Fibroblast of peridontal ligament (primary cell): ENCODE measurements around the gene CFAP58.

Experiments used
- DNase-seq: peaks from one replicate; pipeline ENCODE4 v3.0.0-alpha.2; 2010; ENCODE audit errors: extremely low read depth

Gene CFAP58

GRCh38 chr10:104368381-104368780, 14.7 kb downstream of the CFAP58 start:
- DNase-seq: no peak

GRCh38 chr10:104371753-104372152, 18.1 kb downstream of the CFAP58 start:
- no peak for DNase-seq

DNA sequence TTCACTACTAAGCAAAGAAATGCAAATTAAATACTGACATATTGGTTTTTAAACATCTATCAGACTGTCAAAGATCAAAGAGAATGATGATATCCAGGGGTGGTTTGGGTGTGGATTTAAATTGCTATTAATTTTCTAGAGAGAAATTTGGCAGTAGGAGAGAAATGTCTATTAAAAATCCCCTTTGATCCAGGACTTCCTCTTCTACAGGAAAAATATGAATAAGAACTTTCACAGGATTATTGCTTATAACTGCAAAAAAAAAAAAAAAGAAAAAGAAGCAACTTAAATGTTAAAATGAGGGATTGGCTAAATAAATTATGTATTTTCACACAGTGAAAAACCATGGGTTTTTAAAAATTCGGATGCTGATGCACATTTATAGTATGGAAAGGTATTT, 21.0 kb downstream of the CFAP58 start:
- DNase-seq: no peak

- no peak for DNase-seq
These were observed 23.2 kb downstream of the CFAP58 start for GRCh38 chr10:104376784-104377300.

DNA sequence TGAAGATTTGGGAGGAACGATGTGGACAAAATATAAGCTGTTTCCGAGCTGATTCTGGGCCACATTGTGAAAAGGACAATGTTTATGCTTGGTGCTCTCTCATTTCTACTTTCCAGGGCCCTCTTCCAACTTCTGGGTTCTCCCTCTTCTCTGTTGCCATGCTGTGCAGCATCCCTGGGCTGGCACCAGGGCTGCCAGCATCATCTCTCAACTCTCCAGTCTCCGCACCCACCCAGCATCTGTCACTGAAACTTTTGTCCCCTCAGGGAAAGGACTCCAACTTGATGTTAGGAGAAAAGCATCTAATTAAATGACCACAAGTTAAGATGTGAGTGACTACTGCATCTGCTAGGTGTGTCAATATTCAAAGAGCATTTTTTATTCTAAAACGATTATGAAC, 26.7 kb downstream of the CFAP58 start:
- DNase-seq: no peak

DNA sequence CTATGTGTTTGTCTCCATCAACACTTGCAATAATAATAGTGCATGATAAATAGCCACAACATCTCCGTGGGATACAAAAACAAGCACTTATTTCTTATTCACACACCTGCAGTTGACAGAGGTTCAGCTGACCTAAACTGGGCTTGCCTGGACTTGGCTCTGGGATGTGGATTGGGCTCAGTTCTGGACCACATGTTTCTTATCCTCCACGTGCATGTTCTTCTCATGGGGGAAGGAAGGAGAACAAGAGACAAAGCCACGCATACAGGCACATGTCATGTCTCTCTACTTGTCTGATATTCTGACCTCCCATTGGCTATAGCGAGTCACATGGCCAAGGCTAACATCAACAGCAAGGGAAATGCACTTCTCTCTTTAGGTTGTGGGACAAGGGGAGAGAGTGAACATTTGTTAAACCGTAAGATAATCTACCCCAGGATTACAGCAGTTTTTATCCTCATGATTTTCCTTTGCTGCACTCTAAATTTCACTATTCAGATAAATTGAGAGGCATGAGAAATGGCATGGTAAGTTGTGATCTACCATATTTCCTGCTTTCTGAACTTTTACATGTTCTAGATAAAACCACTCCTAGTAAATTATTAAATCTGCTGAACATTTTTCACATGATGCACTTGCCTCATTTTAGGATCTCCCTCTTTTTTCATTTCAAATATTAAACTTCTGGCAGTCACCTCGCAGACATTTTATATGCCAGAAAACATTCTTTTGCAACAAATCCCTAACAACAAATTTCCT, 33.7 kb downstream of the CFAP58 start:
- no peak for DNase-seq

DNA sequence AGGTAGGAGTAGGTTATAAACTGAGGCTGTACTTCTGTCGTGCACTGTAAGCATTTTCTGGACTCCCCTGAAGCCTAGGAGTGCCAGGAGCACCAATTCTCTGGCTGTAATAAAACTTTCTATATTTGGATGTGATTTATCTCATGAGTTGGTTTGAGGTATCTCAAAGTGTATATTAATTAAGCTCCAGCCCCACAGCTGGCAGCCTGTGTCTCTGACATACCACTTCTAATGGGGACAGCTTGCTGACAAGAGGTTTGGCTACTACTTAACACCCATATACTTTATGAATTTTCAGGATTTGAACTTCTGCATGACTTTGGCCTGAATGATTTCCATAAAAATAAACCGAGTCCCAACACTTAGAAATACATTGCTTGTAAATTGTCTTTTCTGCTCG, 35.2 kb downstream of the CFAP58 start:
- no peak for DNase-seq

DNA sequence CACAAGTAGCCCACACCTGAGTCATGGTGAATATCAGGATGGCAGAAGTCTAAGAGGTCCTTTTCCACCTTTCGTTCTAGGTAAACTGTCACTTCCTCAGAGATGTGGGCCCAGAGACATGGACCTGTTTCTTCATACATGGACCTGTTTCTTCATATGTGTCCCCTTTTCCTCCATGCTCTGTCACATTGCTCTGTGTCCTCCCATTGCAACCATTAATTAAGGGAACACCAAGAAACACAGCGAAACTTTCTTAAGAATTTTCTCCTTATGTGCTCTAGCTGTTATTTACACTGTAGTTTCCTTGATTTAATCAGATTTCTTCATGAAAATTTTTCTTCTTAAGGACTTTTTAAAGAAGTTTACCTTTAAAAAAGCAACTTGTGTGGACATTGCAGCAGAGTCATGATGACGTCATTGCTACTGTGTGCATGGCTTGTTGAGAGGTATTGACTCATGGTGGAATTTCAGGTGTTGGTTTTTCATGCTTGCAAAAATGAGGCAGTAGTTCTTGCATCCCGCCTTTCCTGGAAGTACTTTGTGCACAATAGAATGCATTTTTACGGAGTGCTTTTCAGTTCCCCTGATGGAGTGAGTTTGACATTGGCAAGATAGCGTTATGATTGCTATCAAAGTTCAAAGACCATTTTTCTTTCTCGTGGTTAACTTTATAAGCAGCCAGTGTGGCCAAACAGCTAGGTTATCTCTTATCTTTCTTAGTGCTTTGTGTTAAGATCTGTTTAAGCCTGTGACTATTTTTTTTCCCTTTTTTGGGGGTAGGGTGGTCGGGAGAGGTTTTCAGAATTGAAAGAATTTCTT, 37.7 kb downstream of the CFAP58 start:
- DNase-seq: no peak

DNA sequence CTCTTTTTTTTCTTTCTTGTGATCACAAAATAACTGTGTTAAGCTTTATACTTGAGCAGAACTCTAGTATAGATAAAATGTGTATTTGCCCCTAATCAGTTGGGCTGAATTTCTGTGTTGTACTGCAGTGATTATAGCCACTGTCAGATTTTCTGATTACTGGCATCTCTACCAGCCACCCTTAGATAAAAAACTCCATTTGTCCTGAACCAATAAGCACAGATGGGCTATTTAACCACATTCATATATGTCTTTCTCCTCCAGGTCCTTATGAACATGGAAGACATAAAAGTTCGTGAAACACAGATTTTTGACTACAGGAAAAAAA, 38.3 kb downstream of the CFAP58 start:
- DNase-seq: no peak

GRCh38 chr10:104393387-104393786, 39.8 kb downstream of the CFAP58 start:
- DNase-seq: no peak

- no peak for DNase-seq
These were observed 42.9 kb downstream of the CFAP58 start for GRCh38 chr10:104396581-104396980.

- no peak for DNase-seq
These were observed 50.0 kb downstream of the CFAP58 start for GRCh38 chr10:104403636-104404035.

DNA sequence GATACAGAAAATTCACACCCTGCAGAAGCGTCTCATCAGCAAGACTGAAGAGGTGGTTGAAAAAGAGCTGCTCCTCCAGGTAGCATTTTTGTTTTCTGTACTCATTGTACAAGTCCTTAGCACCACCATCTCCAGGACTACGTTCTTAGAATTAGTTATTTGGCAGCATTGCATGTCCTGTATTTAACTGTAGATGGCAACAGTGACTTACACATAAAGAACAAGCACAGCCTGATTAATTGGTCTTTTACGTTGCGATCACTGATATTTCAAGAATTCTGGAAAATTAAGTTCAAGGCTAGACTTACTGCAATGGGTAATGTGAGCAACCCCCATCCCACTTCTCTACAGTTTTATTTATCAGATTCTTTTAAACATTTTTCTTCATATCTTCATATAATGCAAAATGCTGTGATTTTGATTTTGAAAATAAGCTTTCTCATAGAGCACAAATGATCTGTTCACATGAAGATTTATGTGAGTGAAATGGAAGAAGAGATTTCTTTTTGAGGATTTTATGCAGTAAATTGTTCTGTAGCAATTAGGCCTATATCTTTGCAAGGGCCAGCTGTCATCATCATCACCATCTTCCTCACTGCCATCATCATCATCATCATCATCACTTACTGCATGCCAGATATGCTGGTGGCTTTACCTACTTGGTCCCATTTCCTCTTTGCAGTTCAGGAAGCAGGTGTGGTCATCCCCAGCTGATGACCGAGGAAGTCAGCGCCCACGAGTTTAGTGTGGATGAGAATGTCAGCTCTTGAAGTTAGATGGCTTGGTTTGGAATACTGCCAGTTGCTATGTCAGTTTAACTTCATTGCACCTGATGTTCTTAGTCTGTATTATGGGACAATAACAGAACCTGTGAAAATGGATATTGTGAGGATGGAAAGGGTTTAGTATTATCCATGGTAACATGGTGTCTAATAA, 53.4 kb downstream of the CFAP58 start:
- peak; percentile 72 for DNase-seq

DNA sequence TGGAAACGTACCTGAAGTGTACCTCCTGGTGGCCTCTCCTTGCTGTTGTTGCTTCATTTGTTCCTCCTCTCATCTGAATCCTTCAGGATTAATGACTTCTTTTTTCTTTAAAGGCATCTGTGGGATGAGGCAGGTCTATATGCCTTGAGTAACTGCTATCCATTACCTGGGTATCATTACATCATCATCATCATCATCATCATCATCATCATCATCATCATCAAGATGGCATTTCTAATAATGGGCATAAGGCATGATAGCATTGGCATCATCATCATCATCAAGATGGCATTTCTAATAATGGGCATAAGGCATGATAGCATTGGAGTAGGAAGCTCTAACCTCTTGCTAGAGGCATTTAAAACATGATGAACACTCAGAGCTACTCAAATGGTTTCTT, 59.9 kb downstream of the CFAP58 start:
- no peak for DNase-seq

GRCh38 chr10:104415526-104416165, 62.0 kb downstream of the CFAP58 start:
- no peak for DNase-seq

GRCh38 chr10:104416851-104417250, 63.2 kb downstream of the CFAP58 start:
- DNase-seq: no peak

- no peak for DNase-seq
These were observed 64.1 kb downstream of the CFAP58 start for GRCh38 chr10:104417637-104418292.

DNA sequence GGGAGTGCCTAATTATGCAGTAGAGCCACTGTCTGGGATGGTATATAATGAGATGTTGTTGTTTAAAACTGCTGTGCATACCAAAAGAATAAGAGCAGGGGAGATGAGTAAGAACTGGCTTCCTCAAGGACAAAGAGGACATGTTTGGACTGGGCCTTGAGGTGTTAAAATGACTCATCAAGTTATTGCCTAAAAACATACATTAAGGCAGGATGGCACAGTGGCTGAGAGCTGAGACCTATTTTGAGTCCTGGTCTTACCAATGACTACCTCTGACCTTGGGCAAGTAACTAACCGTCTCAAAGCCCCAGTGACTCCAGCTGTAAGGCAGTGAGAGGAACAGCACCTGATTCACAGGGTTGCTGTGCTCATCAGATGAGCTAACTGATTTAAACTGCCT, 71.1 kb downstream of the CFAP58 start:
- DNase-seq: no peak

DNA sequence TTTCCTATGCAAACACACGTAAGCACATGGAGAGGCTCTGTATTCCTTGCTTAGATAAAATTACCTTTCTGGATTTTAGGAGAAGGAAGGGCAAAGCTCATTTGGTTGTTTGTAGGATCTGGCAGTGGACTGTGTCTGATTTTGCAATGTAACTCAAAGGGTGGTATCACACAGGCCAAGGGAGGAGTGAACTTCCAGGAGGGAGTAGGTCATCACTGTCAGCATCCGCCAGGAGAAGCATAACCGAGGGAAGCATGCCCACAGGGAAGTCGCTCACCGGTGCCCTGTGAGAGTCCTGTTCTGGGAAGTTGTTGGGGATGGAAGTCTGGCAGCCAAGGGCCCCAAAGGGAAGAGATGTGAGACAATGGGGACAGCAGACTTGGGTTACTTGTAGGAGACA, 74.4 kb downstream of the CFAP58 start:
- DNase-seq: no peak

DNA sequence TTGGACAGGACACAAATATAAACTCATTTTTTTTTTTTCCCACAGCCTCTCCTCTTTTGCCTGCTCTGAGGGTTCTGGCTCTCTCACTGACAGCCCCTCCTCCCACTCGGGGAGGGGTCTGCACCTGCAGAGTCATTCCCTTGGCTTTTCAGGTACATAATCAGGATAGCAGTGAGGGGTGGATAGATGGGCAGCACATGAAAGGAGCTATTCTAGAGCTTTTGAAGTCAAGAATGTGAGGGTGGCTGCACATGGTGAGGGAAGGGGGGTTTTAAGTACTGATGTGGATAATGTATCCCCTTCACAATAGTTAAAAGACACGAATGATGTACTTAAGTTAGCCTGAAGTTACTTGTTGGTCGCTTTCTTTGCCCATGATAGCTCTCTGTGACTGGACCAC, 76.2 kb downstream of the CFAP58 start:
- DNase-seq: no peak

DNA sequence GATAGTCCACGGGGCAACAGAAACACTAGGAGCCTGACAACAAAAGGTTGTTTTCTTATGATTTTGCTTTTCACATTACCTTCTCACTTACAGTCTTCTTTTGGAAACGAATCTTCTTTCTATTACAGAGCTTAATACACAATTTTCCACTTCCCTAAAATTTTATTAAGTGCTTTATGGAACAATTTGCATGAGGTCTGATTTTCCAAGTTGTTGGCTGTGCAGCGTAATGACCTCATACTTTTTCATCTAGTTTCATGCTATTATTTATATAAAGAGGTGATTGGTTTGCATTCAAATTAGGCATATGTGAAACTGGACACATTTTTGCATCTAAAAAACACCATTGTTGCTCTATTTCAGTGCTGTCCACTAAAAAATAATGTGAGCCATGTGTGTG, 76.7 kb downstream of the CFAP58 start:
- no peak for DNase-seq
